C4-2B (cell line): ENCODE results near the gene RASAL1.

Experiments
- CTCF ChIP-seq: fragments of 450-650 bp; conservative IDR thresholded peaks from 2 replicates; pipeline ENCODE4 v1.5.1; 2017; ENCODE audit warnings: mild to moderate bottlenecking
- ZFX ChIP-seq: fragments of 450-650 bp; IDR thresholded peaks from 2 replicates; pipeline ENCODE4 v1.6.1; 2017

GRCh38 chr12:113136128-113136989, 798 bp upstream of the RASAL1 start:
- TF ChIP-seq CTCF (no peak), ZFX (no peak)
